Thyroid gland (tissue), 4 donors: ENCODE results near the gene CXCL17. TPM values are rescaled to one million over a fixed set of nuclear protein-coding genes. Genes with fewer than 3 reads are reported as not detected.

ENCODE experiments used
- DNase-seq, 2 donors: peaks; one replicate each; pipeline ENCODE4 v3.0.0-alpha.2; 2019
- H3K27ac ChIP-seq, 3 donors: fragments of 200-600 bp; sonication (generic); 1 replicate in 2 of 3; 2 replicates in 1 of 3; pipeline ENCODE4 v1.5.1; 2016 to 2019; ENCODE audit warnings: mild to moderate bottlenecking in 1 of 3, moderate library complexity in 1 of 3
- H3K27me3 ChIP-seq: fragments of 200-600 bp; sonication (generic); one replicate; pipeline ENCODE4 v1.5.1; 2019
- H3K36me3 ChIP-seq, 2 donors: fragments of 200-600 bp; sonication (generic); one replicate each; pipeline ENCODE4 v1.5.1; 2016 to 2019
- H3K4me1 ChIP-seq, 2 donors: fragments of 200-600 bp; sonication (generic); one replicate each; pipeline ENCODE4 v1.5.1; 2017 to 2019
- H3K4me3 ChIP-seq, 3 donors: fragments of 200-600 bp; sonication (generic); replicated peaks in 1 of 3; 1 replicate in 2 of 3; 2 replicates in 1 of 3; pipeline ENCODE4 v1.5.1; 2016; ENCODE audit warnings: mild to moderate bottlenecking in 1 of 3
- H3K9me3 ChIP-seq: fragments of 200-600 bp; sonication (generic); one replicate; pipeline ENCODE4 v1.5.1; 2017
- POLR2A ChIP-seq, 2 donors: fragments of 450-650 bp; IDR thresholded peaks; one replicate each; pipeline ENCODE4 v1.6.1; 2017; ENCODE audit warnings: antibody characterized with exemption in 2 of 2, mild to moderate bottlenecking in 2 of 2, moderate library complexity in 1 of 2
- WGBS, 2 donors: methylation state at CpG; one replicate each; pipeline ENCODE4 v1.1.5; 2017; 5-methylcytosine and 5-hydroxymethylcytosine counted together
- intact Hi-C: fragments of 100-400 bp; cut with DNase I; formaldehyde crosslinking; loops from one replicate; pipeline ENCODE4 v1.15.1; 2023
- total RNA-seq, 4 donors: library from RNA; depleted of rRNA; stranded (reverse); fragments of >200 nt; gene quantifications; one replicate each; pipeline ENCODE4 v1.2.3, GENCODE V29; 2016
- TF ChIP-seq, protein P1 (sequence below), 6 experiments: fragments of 200-600 bp in 3 of 6; fragments of 450-650 bp in 3 of 6; sonication (generic) in 3 of 6; IDR thresholded peaks; one replicate each; pipeline ENCODE4 v1.5.1; 2016 to 2019; ENCODE audit warnings: antibody characterized with exemption in 6 of 6, mild to moderate bottlenecking in 2 of 6, inconsistent platforms in 1 of 6, moderate library complexity in 1 of 6

The CXCL17 gene
- total RNA-seq, 4 donors from 2014 or later = not detected

DNA sequence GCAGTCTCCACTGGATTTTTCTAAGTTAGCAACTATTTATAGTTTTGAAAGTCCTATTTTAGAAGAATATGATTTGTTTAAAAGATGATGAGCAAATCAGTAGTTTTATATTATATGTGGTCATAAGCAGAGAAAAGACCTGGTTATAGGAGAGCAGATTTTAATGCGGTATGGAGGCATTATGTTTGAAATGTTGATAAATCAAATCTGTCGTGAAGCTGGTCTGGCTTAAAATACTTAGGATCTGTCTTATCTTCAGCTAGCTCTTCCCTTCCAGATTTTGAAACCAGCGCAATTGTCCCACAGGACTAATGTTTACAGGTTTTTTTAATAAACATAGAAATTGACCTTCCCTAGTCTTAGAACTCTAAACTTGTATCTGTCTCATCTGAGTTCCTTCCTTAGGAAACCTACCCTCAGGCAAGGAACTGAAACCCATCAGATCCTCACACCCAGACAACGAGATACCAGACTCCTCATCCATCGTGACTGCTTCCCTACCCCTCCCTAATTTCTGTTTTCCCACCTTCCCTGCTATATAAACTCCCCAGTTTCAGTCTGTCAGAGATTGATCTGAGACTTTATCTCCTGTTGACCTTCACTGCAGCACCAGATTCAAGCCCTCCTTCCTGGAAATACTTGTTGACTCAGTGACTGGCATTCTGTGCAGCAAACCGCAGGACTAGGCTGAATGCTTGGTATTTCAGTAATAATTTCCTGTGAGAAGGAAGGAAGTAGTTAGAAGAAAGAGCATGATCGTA is 37.8 kb upstream of the CXCL17 start:
- H3K27me3 ChIP-seq = no peaks in the 10 kb centered on the region
- no peaks in the 10 kb centered on the region for H3K36me3 ChIP-seq
- H3K27ac ChIP-seq = no peak overlapping the region
- H3K9me3 ChIP-seq = no peaks in the 10 kb centered on the region
- peaks cover 0 to 7% of the 10 kb centered on the region in 2 donors for H3K4me1 ChIP-seq
- no peak overlapping the region for H3K4me3 ChIP-seq
- 60 to 61% methylated on average over 7 of the region's 7 CpGs for WGBS, 2 donors
- no peak for DNase-seq
- intact Hi-C loops = no loop called here
- TF ChIP-seq, protein P1, sequence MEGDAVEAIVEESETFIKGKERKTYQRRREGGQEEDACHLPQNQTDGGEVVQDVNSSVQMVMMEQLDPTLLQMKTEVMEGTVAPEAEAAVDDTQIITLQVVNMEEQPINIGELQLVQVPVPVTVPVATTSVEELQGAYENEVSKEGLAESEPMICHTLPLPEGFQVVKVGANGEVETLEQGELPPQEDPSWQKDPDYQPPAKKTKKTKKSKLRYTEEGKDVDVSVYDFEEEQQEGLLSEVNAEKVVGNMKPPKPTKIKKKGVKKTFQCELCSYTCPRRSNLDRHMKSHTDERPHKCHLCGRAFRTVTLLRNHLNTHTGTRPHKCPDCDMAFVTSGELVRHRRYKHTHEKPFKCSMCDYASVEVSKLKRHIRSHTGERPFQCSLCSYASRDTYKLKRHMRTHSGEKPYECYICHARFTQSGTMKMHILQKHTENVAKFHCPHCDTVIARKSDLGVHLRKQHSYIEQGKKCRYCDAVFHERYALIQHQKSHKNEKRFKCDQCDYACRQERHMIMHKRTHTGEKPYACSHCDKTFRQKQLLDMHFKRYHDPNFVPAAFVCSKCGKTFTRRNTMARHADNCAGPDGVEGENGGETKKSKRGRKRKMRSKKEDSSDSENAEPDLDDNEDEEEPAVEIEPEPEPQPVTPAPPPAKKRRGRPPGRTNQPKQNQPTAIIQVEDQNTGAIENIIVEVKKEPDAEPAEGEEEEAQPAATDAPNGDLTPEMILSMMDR (IDR thresholded peaks at IDR 0.05) = no peak
- no peak for TF ChIP-seq POLR2A (IDR thresholded peaks at IDR 0.05)

- no peak for DNase-seq
- no peak overlapping the region for H3K27ac ChIP-seq
- TF ChIP-seq, protein P1 (IDR thresholded peaks at IDR 0.05) = no peak
- no peak for TF ChIP-seq POLR2A (IDR thresholded peaks at IDR 0.05)
- H3K27me3 ChIP-seq = no peaks in the 10 kb centered on the region
- H3K9me3 ChIP-seq = no peaks in the 10 kb centered on the region
- H3K4me3 ChIP-seq = no peak overlapping the region
- peaks cover 0 to 7% of the 10 kb centered on the region in 2 donors for H3K4me1 ChIP-seq
- 94 to 96% methylated on average over 9 of the region's 9 CpGs for WGBS, 2 donors
- no peaks in the 10 kb centered on the region for H3K36me3 ChIP-seq
- intact Hi-C loops = no loop called here
Measured at GRCh38 chr19:42479736-42480135, 37.0 kb upstream of the CXCL17 start.

GRCh38 chr19:42478765-42479311 is 36.1 kb upstream of the CXCL17 start:
- no peaks in the 10 kb centered on the region for H3K9me3 ChIP-seq
- TF ChIP-seq, protein P1 (IDR thresholded peaks at IDR 0.05) = no peak
- TF ChIP-seq POLR2A (IDR thresholded peaks at IDR 0.05) = no peak
- no peaks in the 10 kb centered on the region for H3K27me3 ChIP-seq
- no peak overlapping the region for H3K4me3 ChIP-seq
- no peak for DNase-seq
- peaks cover 0 to 7% of the 10 kb centered on the region in 2 donors for H3K4me1 ChIP-seq
- H3K36me3 ChIP-seq = no peaks in the 10 kb centered on the region
- no peak overlapping the region for H3K27ac ChIP-seq
- intact Hi-C loops = no loop called here
- WGBS, 2 donors = 100% methylated on average over 2 of the region's 2 CpGs

GRCh38 chr19:42477933-42478332 is 35.2 kb upstream of the CXCL17 start:
- Histone ChIP-seq H3K4me1 (peaks cover 0 to 7% of the 10 kb centered on the region in 2 donors), H3K27ac (no peak overlapping the region), H3K27me3 (no peaks in the 10 kb centered on the region), H3K9me3 (no peaks in the 10 kb centered on the region), H3K36me3 (no peaks in the 10 kb centered on the region), H3K4me3 (no peak overlapping the region)
- TF ChIP-seq POLR2A (IDR thresholded peaks at IDR 0.05) = no peak
- TF ChIP-seq, protein P1 (IDR thresholded peaks at IDR 0.05) = no peak
- intact Hi-C loops = no loop called here
- WGBS, 2 donors = 87 to 93% methylated on average over 2 of the region's 2 CpGs
- no peak for DNase-seq

DNA sequence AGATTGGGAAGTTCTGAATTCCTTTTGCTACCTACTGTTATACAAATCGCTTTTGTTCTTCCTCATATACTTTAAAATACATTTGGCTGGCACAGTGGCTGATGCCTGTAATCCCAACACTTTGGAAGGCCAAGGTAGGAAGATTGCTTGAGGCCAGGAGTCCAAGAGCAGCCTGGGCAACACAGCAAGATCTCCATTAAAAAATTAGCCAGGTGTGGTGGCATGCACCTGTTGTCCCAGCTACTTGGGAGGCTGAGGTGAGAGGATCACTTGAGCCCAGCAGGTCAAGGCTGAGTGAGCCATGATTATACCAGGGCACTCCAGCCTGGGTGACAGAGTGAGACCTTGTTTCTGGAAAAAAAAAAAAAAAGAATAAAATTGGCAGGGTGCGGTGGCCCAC is 34.4 kb upstream of the CXCL17 start:
- Histone ChIP-seq H3K36me3 (no peaks in the 10 kb centered on the region), H3K27me3 (no peaks in the 10 kb centered on the region), H3K9me3 (no peaks in the 10 kb centered on the region), H3K4me1 (peaks cover under 1 to 8% of the 10 kb centered on the region in 2 donors), H3K27ac (no peak overlapping the region), H3K4me3 (no peak overlapping the region)
- WGBS, 2 donors = 85 to 94% methylated on average over 2 of the region's 2 CpGs
- TF ChIP-seq, protein P1 (IDR thresholded peaks at IDR 0.05) = no peak
- no peak for TF ChIP-seq POLR2A (IDR thresholded peaks at IDR 0.05)
- DNase-seq = no peak
- intact Hi-C loops = no loop called here
